AG04449 (cell line): ENCODE data around the gene DST.

Experiments used
- CTCF ChIA-PET: fragments of 350-600 bp; formaldehyde crosslinking; extraction: SDS; loops from one replicate; lab custom pipeline; 2021; ENCODE audit warnings: antibody characterized with exemption; lab: Yijun Ruan, JAX
- POLR2A ChIA-PET: fragments of 400-600, 350-600 bp; formaldehyde crosslinking; extraction: SDS; loops from one replicate; lab custom pipeline; 2020; ENCODE audit warnings: antibody characterized with exemption, inconsistent platforms; lab: Yijun Ruan, JAX
- DNase-seq: peaks from one replicate; pipeline ENCODE4 v3.0.0-alpha.2; 2010; ENCODE audit warnings: low read depth, low spot score
- H3K4me3 ChIP-seq: 2 replicates; pipeline ENCODE4 v1.5.1; 2011; ENCODE audit warnings: low read depth, mild to moderate bottlenecking, control low read depth, low read length
- CTCF ChIP-seq: IDR thresholded peaks from one replicate; pipeline ENCODE4 v1.5.1; 2011; ENCODE audit warnings: mild to moderate bottlenecking, moderate library complexity, low read length, control low read depth, inconsistent platforms; ENCODE audit not compliant: insufficient read depth; ENCODE audit errors: missing control alignments

The DST gene

DNA sequence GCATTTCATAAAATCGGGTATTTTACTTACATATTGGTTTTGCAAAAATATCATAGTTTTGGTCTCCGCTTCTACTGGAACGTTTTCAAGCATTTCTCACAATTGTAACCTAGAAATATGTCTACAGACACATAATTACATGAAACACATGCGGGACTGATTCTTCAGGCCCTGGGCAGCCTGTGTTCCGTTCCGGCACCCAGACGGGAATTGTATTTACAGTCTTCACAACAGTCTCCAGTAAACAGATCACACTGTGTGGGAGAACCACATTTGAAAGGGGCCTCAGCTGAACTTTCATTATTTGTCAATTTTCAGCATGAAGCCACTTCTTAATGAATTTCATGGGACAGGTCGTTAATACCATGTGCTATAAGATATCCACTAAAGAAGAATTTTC, 196.9 kb downstream of the DST start:
- DNase-seq = no peak
- H3K4me3 ChIP-seq = no peak overlapping the region
- no peak for TF ChIP-seq CTCF
- CTCF ChIA-PET = no interaction called here
- POLR2A ChIA-PET = no interaction called here

DNA sequence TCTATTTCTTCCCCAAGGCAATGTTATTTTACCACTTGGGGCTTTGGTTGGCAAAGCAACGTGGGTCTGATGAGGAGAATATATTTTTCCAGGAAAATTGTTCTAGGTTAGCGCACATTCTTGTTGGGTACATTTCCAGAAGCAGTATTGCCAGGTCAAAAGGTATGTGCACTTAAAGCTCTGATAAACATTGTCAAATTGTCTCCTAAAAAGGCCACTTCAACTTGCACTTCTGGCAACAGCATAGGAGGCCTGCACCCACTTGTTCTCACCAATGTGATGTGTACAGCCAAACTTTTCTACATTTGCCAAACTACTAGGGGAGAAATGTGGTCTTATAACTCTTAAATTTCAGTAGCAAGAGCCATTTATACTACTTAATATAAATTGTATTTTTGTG, 197.8 kb downstream of the DST start:
- ChIA-PET CTCF (no interaction called here), POLR2A (no interaction called here)
- H3K4me3 ChIP-seq = no peak overlapping the region
- no peak for DNase-seq
- TF ChIP-seq CTCF = no peak

GRCh38 chr6:56440551-56440981, 202.1 kb downstream of the DST start:
- ChIA-PET CTCF (no interaction called here), POLR2A (no interaction called here)
- no peak for TF ChIP-seq CTCF
- DNase-seq = no peak
- no peak overlapping the region for H3K4me3 ChIP-seq

GRCh38 chr6:56437171-56437900, 205.4 kb downstream of the DST start:
- POLR2A ChIA-PET = no interaction called here
- no peak for DNase-seq
- H3K4me3 ChIP-seq = no peak overlapping the region
- no peak for TF ChIP-seq CTCF
- CTCF ChIA-PET = no interaction called here

GRCh38 chr6:56435754-56436153, 206.9 kb downstream of the DST start:
- H3K4me3 ChIP-seq = no peak overlapping the region
- DNase-seq = no peak
- ChIA-PET CTCF (interaction anchor here (0.6 to 1.1 kb wide), 3 partner anchors 37 to 160 kb away, joined by 3 read pairs; no protein-coding TSS in a partner anchor), POLR2A (no interaction called here)
- no peak for TF ChIP-seq CTCF

DNA sequence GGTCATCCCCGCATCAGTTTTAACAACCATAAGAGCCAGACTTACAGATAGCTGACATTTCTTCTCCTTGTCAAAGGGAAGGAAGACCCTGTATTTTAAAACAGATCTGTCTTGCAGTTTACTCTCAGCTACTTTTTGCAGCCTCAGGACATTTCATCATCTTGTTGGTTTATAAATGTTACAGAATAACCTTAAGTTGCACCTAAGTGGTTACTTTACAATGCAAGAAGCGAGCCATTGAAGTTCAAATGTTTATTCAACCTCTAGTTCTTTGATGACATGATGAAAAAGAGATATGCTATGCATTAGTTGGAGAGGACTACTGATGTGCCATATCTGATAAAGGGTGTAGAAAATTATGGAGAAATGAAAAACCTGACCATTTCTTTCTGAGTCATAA, 207.4 kb downstream of the DST start:
- DNase-seq = no peak
- ChIA-PET CTCF (interaction anchor here (0.6 to 1.1 kb wide), 3 partner anchors 37 to 160 kb away, joined by 3 read pairs; no protein-coding TSS in a partner anchor), POLR2A (no interaction called here)
- TF ChIP-seq CTCF = no peak
- no peak overlapping the region for H3K4me3 ChIP-seq
